K562 (cell line): ENCODE data around the gene LARP4B.

ENCODE experiments used
- CEBPB ChIP-seq: fragments of 450-650 bp; IDR thresholded peaks from 2 replicates; pipeline ENCODE4 v1.6.1; 2016; ENCODE audit warnings: missing genetic modification characterization, missing compliant biosample characterization
- CREB1 ChIP-seq, 2 experiments: sonication (generic) in 1 of 2; formaldehyde crosslinking in 1 of 2; IDR thresholded peaks; 2 replicates each; pipeline versions ENCODE4 v1.6.1 to v1.8.0; 2012 to 2022; ENCODE audit warnings: inconsistent platforms in 1 of 2, mild to moderate bottlenecking in 1 of 2, missing genetic modification reagents in 1 of 2, moderate library complexity in 1 of 2
- ELF4 ChIP-seq: fragments of 450-650 bp; formaldehyde crosslinking; IDR thresholded peaks from 2 replicates; pipeline ENCODE4 v1.4.0; 2022; ENCODE audit warnings: missing genetic modification characterization
- MEF2A ChIP-seq: IDR thresholded peaks from 2 replicates; pipeline ENCODE4 v1.6.1; 2011; ENCODE audit warnings: low read depth, mild to moderate bottlenecking, low read length, moderate library complexity; ENCODE audit not compliant: control insufficient read depth
- RAD21 ChIP-seq, 2 experiments: fragments of 250-450 bp in 1 of 2; fragments of 450-650 bp in 1 of 2; sonication (Bioruptor Pico) in 1 of 2; formaldehyde crosslinking in 1 of 2; IDR thresholded peaks in 1 of 2; conservative IDR thresholded peaks in 1 of 2; 2 replicates each; pipeline versions ENCODE4 v1.4.0 to v1.8.0; 2020 to 2022; ENCODE audit warnings: mild to moderate bottlenecking in 2 of 2, moderate library complexity in 1 of 2
- RBBP5 ChIP-seq: fragments of 200-600 bp; sonication (generic); IDR thresholded peaks from 2 replicates; pipeline ENCODE4 v1.6.1; 2012; ENCODE audit warnings: borderline replicate concordance, mild to moderate bottlenecking, low read length, control low read depth, inconsistent platforms; ENCODE audit not compliant: insufficient read depth, poor library complexity, severe bottlenecking
- TF ChIP-seq, protein P1 (sequence below): sonication (generic); formaldehyde crosslinking; IDR thresholded peaks from 2 replicates; pipeline ENCODE4 v1.9.0; 2022; ENCODE audit warnings: mild to moderate bottlenecking, missing genetic modification reagents
- TF ChIP-seq, protein P2 (sequence below): fragments of 450-650 bp; IDR thresholded peaks from 2 replicates; pipeline ENCODE4 v1.6.1; 2016
- TF ChIP-seq, protein P3 (sequence below): sonication (generic); formaldehyde crosslinking; IDR thresholded peaks from 2 replicates; pipeline ENCODE4 v1.8.0; 2022; ENCODE audit warnings: missing genetic modification reagents, mild to moderate bottlenecking, borderline replicate concordance

DNA sequence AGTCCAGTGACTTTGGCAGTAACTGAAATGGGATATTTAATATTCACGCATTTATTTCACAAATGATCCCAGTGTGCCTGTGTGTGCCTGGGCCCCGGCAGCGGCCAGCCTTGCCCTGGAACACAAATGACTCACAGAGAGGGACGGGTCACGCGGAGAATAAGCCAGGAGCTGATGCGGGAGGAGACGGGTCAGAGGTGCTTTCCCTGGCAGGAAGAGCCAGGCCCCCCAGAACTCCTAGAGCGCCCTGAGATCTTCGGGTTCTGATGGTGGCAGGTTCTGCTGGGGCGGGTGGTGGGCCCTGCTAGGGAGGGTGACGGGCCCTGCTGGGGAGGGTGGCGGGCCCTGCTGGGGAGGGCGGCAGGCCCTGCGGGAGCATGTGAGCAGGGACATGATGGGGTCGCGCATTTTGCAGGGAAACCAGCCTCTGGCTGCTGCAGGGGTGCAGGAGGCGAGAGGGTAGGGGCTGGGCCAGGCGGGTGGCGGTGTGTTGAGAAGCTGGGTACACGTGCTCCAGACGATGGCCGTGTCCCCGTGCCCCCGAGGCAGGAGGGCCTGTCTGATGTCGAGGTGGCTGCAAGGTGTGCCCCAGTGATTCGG lies 157.8 kb downstream of the LARP4B start:
- TF ChIP-seq ELF4 (CRISPR knock-in tag) (no peak), RAD21 (CRISPR knock-in tag; conservative IDR thresholded peaks at IDR 0.05 in 1 of 2, IDR thresholded peaks at IDR 0.05 in 1 of 2) (no peak), RBBP5 (no peak), CREB1 (IDR thresholded peaks at IDR 0.05) (no peak), CREB1 (CRISPR knock-in tag; IDR thresholded peaks at IDR 0.05) (no peak), MEF2A (no peak), CEBPB (tag) (no peak)
- TF ChIP-seq, protein P1, sequence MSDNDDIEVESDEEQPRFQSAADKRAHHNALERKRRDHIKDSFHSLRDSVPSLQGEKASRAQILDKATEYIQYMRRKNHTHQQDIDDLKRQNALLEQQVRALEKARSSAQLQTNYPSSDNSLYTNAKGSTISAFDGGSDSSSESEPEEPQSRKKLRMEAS (CRISPR knock-in tag) = no peak
- TF ChIP-seq, protein P2, sequence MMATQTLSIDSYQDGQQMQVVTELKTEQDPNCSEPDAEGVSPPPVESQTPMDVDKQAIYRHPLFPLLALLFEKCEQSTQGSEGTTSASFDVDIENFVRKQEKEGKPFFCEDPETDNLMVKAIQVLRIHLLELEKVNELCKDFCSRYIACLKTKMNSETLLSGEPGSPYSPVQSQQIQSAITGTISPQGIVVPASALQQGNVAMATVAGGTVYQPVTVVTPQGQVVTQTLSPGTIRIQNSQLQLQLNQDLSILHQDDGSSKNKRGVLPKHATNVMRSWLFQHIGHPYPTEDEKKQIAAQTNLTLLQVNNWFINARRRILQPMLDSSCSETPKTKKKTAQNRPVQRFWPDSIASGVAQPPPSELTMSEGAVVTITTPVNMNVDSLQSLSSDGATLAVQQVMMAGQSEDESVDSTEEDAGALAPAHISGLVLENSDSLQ = no peak
- TF ChIP-seq, protein P3, sequence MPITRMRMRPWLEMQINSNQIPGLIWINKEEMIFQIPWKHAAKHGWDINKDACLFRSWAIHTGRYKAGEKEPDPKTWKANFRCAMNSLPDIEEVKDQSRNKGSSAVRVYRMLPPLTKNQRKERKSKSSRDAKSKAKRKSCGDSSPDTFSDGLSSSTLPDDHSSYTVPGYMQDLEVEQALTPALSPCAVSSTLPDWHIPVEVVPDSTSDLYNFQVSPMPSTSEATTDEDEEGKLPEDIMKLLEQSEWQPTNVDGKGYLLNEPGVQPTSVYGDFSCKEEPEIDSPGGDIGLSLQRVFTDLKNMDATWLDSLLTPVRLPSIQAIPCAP = no peak
